ENCODE data around the gene SLC1A5. TPM values are rescaled to one million over a fixed set of nuclear protein-coding genes. Genes with fewer than 3 reads are reported as not detected.

The SLC1A5 gene
- total RNA-seq, 4 donors from 2014 or later: 97.3 to 156 (median 114) TPM

- Histone ChIP-seq H3K9me3 (no peaks in the 10 kb centered on the region), H3K27me3 (no peaks in the 10 kb centered on the region), H3K4me1 (peaks cover 0 to 7% (median 0%) of the 10 kb centered on the region in 3 donors), H3K36me3 (no peaks in the 10 kb centered on the region), H3K4me3 (no peak overlapping the region), H3K27ac (no peak overlapping the region)
- TF ChIP-seq CTCF (IDR thresholded peaks at IDR 0.05): no peak
- intact Hi-C loops (cut with DNase I): no loop called here
- 91 to 95% methylated on average over 2 of the region's 2 CpGs for WGBS, 2 donors
- DNase-seq: no peak
Measured at GRCh38 chr19:46798713-46799112, 10.3 kb upstream of the SLC1A5 start.

GRCh38 chr19:46797881-46798280 lies 9.5 kb upstream of the SLC1A5 start:
- no peaks in the 10 kb centered on the region for H3K36me3 ChIP-seq
- no peak overlapping the region for H3K4me3 ChIP-seq
- no peaks in the 10 kb centered on the region for H3K9me3 ChIP-seq
- TF ChIP-seq POLR2A (IDR thresholded peaks at IDR 0.05) (no peak), CTCF (IDR thresholded peaks at IDR 0.05) (no peak)
- H3K27ac ChIP-seq: no peak overlapping the region
- WGBS, 2 donors: 92 to 94% methylated on average over 1 of the region's 1 CpG
- DNase-seq: no peak
- intact Hi-C loops (cut with DNase I): no loop called here
- H3K27me3 ChIP-seq: no peaks in the 10 kb centered on the region
- peaks cover 0 to 7% (median 0%) of the 10 kb centered on the region in 3 donors for H3K4me1 ChIP-seq

- Histone ChIP-seq H3K27me3 (no peaks in the 10 kb centered on the region), H3K4me1 (peaks cover 0 to 29% (median 6%) of the 10 kb centered on the region in 3 donors), H3K36me3 (no peaks in the 10 kb centered on the region), H3K4me3 (no peak overlapping the region), H3K9me3 (no peaks in the 10 kb centered on the region), H3K27ac (no peak overlapping the region)
- no peak for DNase-seq
- intact Hi-C loops (cut with DNase I): no loop called here
- 58 to 67% methylated on average over 3 to 5 of the region's 5 CpGs for WGBS, 2 donors
- TF ChIP-seq CTCF (IDR thresholded peaks at IDR 0.05): no peak
- TF ChIP-seq POLR2A (IDR thresholded peaks at IDR 0.05): no peak
Measured at GRCh38 chr19:46791944-46792343, 3.5 kb upstream of the SLC1A5 start.

GRCh38 chr19:46789371-46789770 lies 977 bp upstream of the SLC1A5 start:
- Histone ChIP-seq H3K27ac (peak overlapping the region in 2 of 4 donors; percentile 95 to 96), H3K36me3 (peaks cover 0 to 7% (median 0%) of the 10 kb centered on the region in 3 donors), H3K4me1 (peaks cover 20 to 48% (median 25%) of the 10 kb centered on the region in 3 donors), H3K4me3 (no peak overlapping the region), H3K27me3 (no peaks in the 10 kb centered on the region), H3K9me3 (no peaks in the 10 kb centered on the region)
- no peak for DNase-seq
- intact Hi-C loops (cut with DNase I): no loop called here
- 89 to 91% methylated on average over 8 of the region's 8 CpGs for WGBS, 2 donors
- TF ChIP-seq POLR2A (IDR thresholded peaks at IDR 0.05) (no peak), CTCF (IDR thresholded peaks at IDR 0.05) (no peak)

- Histone ChIP-seq H3K9me3 (no peaks in the 10 kb centered on the region), H3K27ac (peak overlapping the region; percentile 95 to 96 (median 96)), H3K27me3 (no peaks in the 10 kb centered on the region), H3K4me3 (peak overlapping the region in 1 of 4 donors; percentile 97), H3K4me1 (peaks cover 24 to 52% (median 29%) of the 10 kb centered on the region in 3 donors), H3K36me3 (peaks cover 0 to 11% (median 0%) of the 10 kb centered on the region in 3 donors)
- TF ChIP-seq POLR2A (IDR thresholded peaks at IDR 0.05) (no peak), CTCF (IDR thresholded peaks at IDR 0.05) (no peak)
- DNase-seq: no peak
- intact Hi-C loops (cut with DNase I): no loop called here
- 31 to 67% methylated on average over 3 to 8 of the region's 9 CpGs for WGBS, 2 donors
Measured at GRCh38 chr19:46788968-46789338, 559 bp upstream of the SLC1A5 start.

Measured in esophagus squamous epithelium (tissue), 5 donors.